Smooth muscle cell (in vitro differentiated cells): ENCODE data around the gene SPG21. TPM values are rescaled to one million over a fixed set of nuclear protein-coding genes. Genes with fewer than 3 reads are reported as not detected.

ENCODE experiments used
- DNase-seq: peaks from one replicate; lab custom pipeline; 2025; ENCODE audit not compliant: unreplicated experiment; lab: John Stamatoyannopoulos, UW
- H2AFZ ChIP-seq: fragments of 200-600 bp; sonication (generic); 2 replicates; pipeline ENCODE4 v1.6.0; 2016; ENCODE audit warnings: antibody characterized with exemption, low read depth, mild to moderate bottlenecking
- H3F3A ChIP-seq: fragments of 200-600 bp; sonication (generic); 2 replicates; pipeline ENCODE4 v1.6.0; 2017; ENCODE audit warnings: antibody characterized with exemption, low read depth
- H3K27ac ChIP-seq: fragments of 200-600 bp; sonication (generic); 2 replicates; pipeline ENCODE4 v1.5.1; 2016; ENCODE audit warnings: low read depth, mild to moderate bottlenecking
- H3K27me3 ChIP-seq: fragments of 200-600 bp; sonication (generic); 2 replicates; pipeline ENCODE4 v1.6.1; 2016; ENCODE audit warnings: low read depth, mild to moderate bottlenecking
- H3K36me3 ChIP-seq: fragments of 200-600 bp; sonication (generic); 2 replicates; pipeline ENCODE4 v1.5.1; 2016; ENCODE audit warnings: low read depth
- H3K4me1 ChIP-seq: fragments of 200-600 bp; sonication (generic); 2 replicates; pipeline ENCODE4 v1.5.1; 2016; ENCODE audit warnings: low read depth
- H3K4me2 ChIP-seq: fragments of 200-600 bp; sonication (generic); 2 replicates; pipeline ENCODE4 v1.6.0; 2016; ENCODE audit warnings: mild to moderate bottlenecking
- H3K4me3 ChIP-seq: fragments of 200-600 bp; sonication (generic); 2 replicates; pipeline ENCODE4 v1.5.1; 2016; ENCODE audit warnings: mild to moderate bottlenecking
- H3K79me2 ChIP-seq: fragments of 200-600 bp; sonication (generic); 2 replicates; pipeline ENCODE4 v1.6.0; 2016; ENCODE audit warnings: low read depth, mild to moderate bottlenecking
- H3K9ac ChIP-seq: fragments of 200-600 bp; sonication (generic); 2 replicates; pipeline ENCODE4 v1.6.0; 2016; ENCODE audit warnings: low read depth
- H3K9me3 ChIP-seq: fragments of 200-600 bp; sonication (generic); replicated peaks from 2 replicates; pipeline ENCODE4 v1.5.1; 2016; ENCODE audit warnings: low read depth
- H4K20me1 ChIP-seq: fragments of 200-600 bp; sonication (generic); 2 replicates; pipeline ENCODE4 v1.6.0; 2016; ENCODE audit warnings: low read depth
- CTCF ChIP-seq: fragments of 200-600 bp; sonication (generic); IDR thresholded peaks from 2 replicates; pipeline ENCODE4 v1.5.1; 2017; ENCODE audit warnings: borderline replicate concordance, mild to moderate bottlenecking, antibody characterized with exemption; ENCODE audit not compliant: insufficient read depth, poor library complexity, severe bottlenecking
- WGBS: methylation state at CpG from one replicate; pipeline ENCODE4 v1.1.7; 2016; ENCODE audit warnings: low lambda C conversion rate; 5-methylcytosine and 5-hydroxymethylcytosine counted together
- polyA plus RNA-seq: library from polyadenylated mRNA; unstranded; fragments of >200 nt; fragmentation: Nextera tagmentation; extraction: Ambion mirVana; gene quantifications from 2 replicates; pipeline ENCODE4 v1.2.1, GENCODE V29; 2016
- total RNA-seq: library from RNA; depleted of rRNA; stranded (reverse); fragments of >200 nt; gene quantifications from 2 replicates; pipeline ENCODE4 v1.2.3, GENCODE V29; 2014

Gene SPG21
- total and polyA plus RNA-seq, 2 experiments from 2014 or later, result 94.4 to 110 TPM

- Histone ChIP-seq H3K9ac (no peak overlapping the region), H3K9me3 (no peaks in the 10 kb centered on the region), H3K4me2 (no peak overlapping the region), H3K79me2 (no peaks in the 10 kb centered on the region), H2AFZ (no peak overlapping the region), H3K4me3 (no peak overlapping the region), H4K20me1 (no peaks in the 10 kb centered on the region), H3K27ac (no peak overlapping the region), H3K27me3 (no peaks in the 10 kb centered on the region), H3F3A (no peaks in the 10 kb centered on the region), H3K36me3 (no peaks in the 10 kb centered on the region), H3K4me1 (no peaks in the 10 kb centered on the region)
- no peak for DNase-seq
- TF ChIP-seq CTCF, result no peak
- WGBS, result 99% methylated on average over 11 of the region's 11 CpGs
Observed at GRCh38 chr15:65034719-65035118, 45.0 kb upstream of the SPG21 start.

DNA sequence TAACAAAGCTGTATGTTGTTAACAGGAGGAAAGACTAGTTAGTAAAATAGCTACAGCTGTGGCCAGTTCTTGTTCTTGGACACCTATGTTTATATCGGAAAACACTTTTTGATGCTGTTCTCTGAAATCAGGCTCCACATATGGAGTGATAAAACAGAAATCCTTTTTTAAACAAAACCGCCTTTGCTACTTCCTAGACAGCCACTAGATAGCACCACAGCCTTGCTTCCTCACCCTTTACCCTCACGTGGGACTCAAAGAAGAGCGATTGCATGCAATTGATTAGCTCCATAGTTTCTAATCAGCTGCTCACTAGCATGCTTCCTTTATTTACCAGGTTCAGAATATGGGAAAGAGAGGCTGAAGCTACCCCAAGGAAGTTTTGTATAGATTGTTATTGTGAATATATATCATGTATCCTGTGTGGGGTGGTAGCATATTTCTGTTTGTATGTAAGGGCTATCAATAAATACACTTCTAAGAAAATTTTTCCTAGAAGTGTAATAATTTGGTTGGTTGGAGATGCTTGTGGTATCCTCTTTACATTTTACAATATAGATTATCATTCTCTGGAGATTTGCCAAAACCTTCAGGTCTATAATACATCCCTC is 44.0 kb upstream of the SPG21 start:
- H3K4me3 ChIP-seq, result no peak overlapping the region
- TF ChIP-seq CTCF, result peak; percentile 38
- peak overlapping the region; percentile 72 for H2AFZ ChIP-seq

GRCh38 chr15:65032801-65033537 is 43.3 kb upstream of the SPG21 start:
- TF ChIP-seq CTCF, result peak; percentile 61
- Histone ChIP-seq H3F3A (no peaks in the 10 kb centered on the region), H3K9ac (no peak overlapping the region), H3K4me2 (peak overlapping the region; percentile 57), H3K9me3 (no peaks in the 10 kb centered on the region), H3K4me3 (no peak overlapping the region), H3K27me3 (no peaks in the 10 kb centered on the region), H3K4me1 (peaks cover 7% of the 10 kb centered on the region), H3K36me3 (no peaks in the 10 kb centered on the region), H3K27ac (no peak overlapping the region), H2AFZ (peak overlapping the region; percentile 72), H3K79me2 (peaks cover 10% of the 10 kb centered on the region), H4K20me1 (no peaks in the 10 kb centered on the region)
- DNase-seq, result no peak
- 29% methylated on average over 13 of the region's 13 CpGs for WGBS

More for the DNA sequence above, 44.0 kb upstream of the SPG21 start:
- Histone ChIP-seq H3K4me1 (no peaks in the 10 kb centered on the region), H3K27ac (no peak overlapping the region), H3K79me2 (peaks cover 2% of the 10 kb centered on the region), H3K27me3 (no peaks in the 10 kb centered on the region), H3K4me2 (no peak overlapping the region), H3F3A (no peaks in the 10 kb centered on the region), H3K36me3 (no peaks in the 10 kb centered on the region), H3K9me3 (no peaks in the 10 kb centered on the region), H4K20me1 (no peaks in the 10 kb centered on the region), H3K9ac (no peak overlapping the region)
- 31% methylated on average over 4 of the region's 4 CpGs for WGBS
- DNase-seq, result no peak

DNA sequence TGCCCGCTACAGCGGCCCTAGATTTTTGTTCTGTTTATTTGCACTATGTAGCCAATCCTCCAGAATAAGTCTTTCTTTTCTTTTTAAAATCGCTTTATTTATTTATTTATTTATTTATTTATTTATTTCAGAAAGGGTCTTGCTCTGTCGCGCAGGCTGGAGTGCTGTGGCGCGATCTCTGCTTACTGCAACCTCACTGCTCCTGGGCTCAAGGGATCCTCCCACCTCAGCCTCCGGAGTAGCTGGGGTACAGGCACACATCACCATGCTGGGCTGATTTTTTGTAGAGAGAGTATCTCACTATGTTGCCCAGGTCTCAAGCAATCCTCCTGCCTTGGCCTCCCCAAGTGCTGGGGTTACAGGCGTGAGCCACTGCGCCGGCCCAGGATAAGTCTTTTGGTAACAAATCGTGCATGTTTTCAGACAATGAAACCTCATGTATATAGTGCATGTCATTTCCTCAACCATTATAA is 40.1 kb upstream of the SPG21 start:
- H3K9ac ChIP-seq, result no peak overlapping the region
- H2AFZ ChIP-seq, result no peak overlapping the region
- no peaks in the 10 kb centered on the region for H3K9me3 ChIP-seq
- H3K4me1 ChIP-seq, result peaks cover 13% of the 10 kb centered on the region
- H3K79me2 ChIP-seq, result peaks cover 13% of the 10 kb centered on the region
- TF ChIP-seq CTCF, result no peak
- H4K20me1 ChIP-seq, result no peaks in the 10 kb centered on the region
- peak overlapping the region; percentile 90 for H3K4me3 ChIP-seq
- H3K27ac ChIP-seq, result no peak overlapping the region
- WGBS, result 65% methylated on average over 12 of the region's 12 CpGs
- DNase-seq, result no peak
- H3K4me2 ChIP-seq, result peak overlapping the region; percentile 94
- no peaks in the 10 kb centered on the region for H3F3A ChIP-seq
- no peaks in the 10 kb centered on the region for H3K27me3 ChIP-seq
- H3K36me3 ChIP-seq, result no peaks in the 10 kb centered on the region
